GOT3 (cell line): ENCODE measurements around the gene NEK2.
A peak's percentile ranks its signal among the peaks of the same experiment; 100 is the strongest.
"Not testable (repeated sequence)": the region's sequence is repeated elsewhere in the genome, so short reads cannot be mapped to it uniquely, and the experiment has no call there.

ENCODE experiments used
- DNase-seq: peaks from one replicate; lab custom pipeline; 2025; ENCODE audit warnings: mixed read lengths; lab: John Stamatoyannopoulos, UW

The NEK2 gene

GRCh38 chr1:211695135-211695816 is 19.9 kb upstream of the NEK2 start:
- no peak for DNase-seq

GRCh38 chr1:211693911-211694310 is 18.5 kb upstream of the NEK2 start:
- DNase-seq = not testable (repeated sequence)

GRCh38 chr1:211688421-211688820 is 13.0 kb upstream of the NEK2 start:
- no peak for DNase-seq

- DNase-seq = no peak
These were observed 12.2 kb upstream of the NEK2 start for GRCh38 chr1:211687462-211688215.

- DNase-seq = no peak
These were observed 10.4 kb upstream of the NEK2 start for GRCh38 chr1:211685823-211686222.

- no peak for DNase-seq
These were observed 9.4 kb upstream of the NEK2 start for GRCh38 chr1:211684791-211685190.

- DNase-seq = no peak
These were observed 8.9 kb upstream of the NEK2 start for GRCh38 chr1:211684331-211684730.

GRCh38 chr1:211683396-211684297 is 8.2 kb upstream of the NEK2 start:
- DNase-seq = no peak

- not testable (repeated sequence) for DNase-seq
These were observed 6.8 kb upstream of the NEK2 start for GRCh38 chr1:211682186-211682585.

- no peak for DNase-seq
These were observed 5.4 kb upstream of the NEK2 start for GRCh38 chr1:211680752-211681327.

GRCh38 chr1:211677659-211678058 is 2.2 kb upstream of the NEK2 start:
- no peak for DNase-seq

GRCh38 chr1:211676761-211677160 is 1.3 kb upstream of the NEK2 start:
- no peak for DNase-seq

- DNase-seq = no peak
These were observed 724 bp upstream of the NEK2 start for GRCh38 chr1:211676106-211676583.

- no peak for DNase-seq
These were observed 8.3 kb downstream of the NEK2 start for GRCh38 chr1:211667065-211667617.

- no peak for DNase-seq
These were observed 14.7 kb downstream of the NEK2 start for GRCh38 chr1:211660718-211661222.

GRCh38 chr1:211656728-211657127 is 18.7 kb downstream of the NEK2 start:
- DNase-seq = no peak

- DNase-seq = peak; percentile 54
These were observed 20.3 kb downstream of the NEK2 start for GRCh38 chr1:211654838-211655787.

- no peak for DNase-seq
These were observed 21.4 kb downstream of the NEK2 start for GRCh38 chr1:211653959-211654496.

GRCh38 chr1:211653293-211653692 is 22.1 kb downstream of the NEK2 start:
- DNase-seq = no peak

- no peak for DNase-seq
These were observed 23.1 kb downstream of the NEK2 start for GRCh38 chr1:211652371-211652770.
